Natural killer cell (primary cell): Measurements from ENCODE around the gene UNC13D. TPM values are rescaled to one million over a fixed set of nuclear protein-coding genes. Genes with fewer than 3 reads are reported as not detected.

Experiments used
- ATAC-seq, 3 donors: fragments of 150-1000 bp in 2 of 3; fragments of 200-7000 bp in 1 of 3; cut with Tn5 transposase; 1 replicate in 1 of 3; 2 replicates in 2 of 3; pipeline ENCODE4 v1.10.0; 2021; ENCODE audit warnings: mild to moderate bottlenecking in 2 of 3, moderate library complexity in 2 of 3
- DNase-seq, 2 donors: peaks; one replicate each; pipeline versions ENCODE4 v3.0.0 to v3.0.0-alpha.2; 2013 to 2021; ENCODE audit warnings: mixed read lengths in 1 of 2
- H3K27ac ChIP-seq: one replicate; pipeline ENCODE4 v1.5.1; 2013; ENCODE audit warnings: mild to moderate bottlenecking, low read length
- H3K27me3 ChIP-seq: one replicate; pipeline ENCODE4 v1.6.1; 2013; ENCODE audit warnings: low read length; ENCODE audit not compliant: control insufficient read depth, insufficient read depth
- H3K36me3 ChIP-seq: one replicate; pipeline ENCODE4 v1.6.1; 2013; ENCODE audit warnings: low read length; ENCODE audit not compliant: control insufficient read depth, insufficient read depth
- H3K4me1 ChIP-seq: one replicate; pipeline ENCODE4 v1.6.1; 2013; ENCODE audit warnings: low read length; ENCODE audit not compliant: control insufficient read depth, insufficient read depth
- H3K4me3 ChIP-seq: one replicate; pipeline ENCODE4 v1.5.1; 2013; ENCODE audit warnings: low read length
- H3K9me3 ChIP-seq: one replicate; pipeline ENCODE4 v1.6.1; 2013; ENCODE audit warnings: low read length; ENCODE audit not compliant: control insufficient read depth, insufficient read depth
- H3K27ac Mint-ChIP-seq, 2 donors: one replicate each; pipeline ENCODE4 v1.8.0; 2022; ENCODE audit warnings: mild to moderate bottlenecking in 2 of 2, mixed read lengths in 2 of 2, moderate library complexity in 1 of 2
- H3K27me3 Mint-ChIP-seq, 2 donors: one replicate each; pipeline ENCODE4 v1.8.0; 2022; ENCODE audit warnings: low read depth in 2 of 2, mixed read lengths in 2 of 2
- H3K36me3 Mint-ChIP-seq: one replicate; pipeline ENCODE4 v1.8.0; 2022; ENCODE audit warnings: mixed read lengths
- H3K4me1 Mint-ChIP-seq, 2 donors: one replicate each; pipeline ENCODE4 v1.8.0; 2022; ENCODE audit warnings: mixed read lengths in 2 of 2
- H3K4me3 Mint-ChIP-seq: one replicate; pipeline ENCODE4 v1.8.0; 2022; ENCODE audit warnings: mild to moderate bottlenecking, moderate library complexity, mixed read lengths
- H3K9me3 Mint-ChIP-seq, 2 donors: one replicate each; pipeline ENCODE4 v1.8.0; 2022; ENCODE audit warnings: mixed read lengths in 2 of 2
- WGBS: methylation state at CpG from one replicate; pipeline ENCODE4 v1.1.7; 2013; ENCODE audit warnings: missing lambda C conversion rate; ENCODE audit not compliant: insufficient coverage; 5-methylcytosine and 5-hydroxymethylcytosine counted together
- intact Hi-C: fragments of 100-400 bp; cut with micrococcal nuclease; formaldehyde crosslinking; loops from one replicate; pipeline ENCODE4 v1.14.2; 2022
- total RNA-seq, 4 donors: library from RNA; stranded (reverse); fragments of 120-200 nt in 1 of 4; gene quantifications; one replicate each; pipeline versions ENCODE4 v1.2.3 to v1.2.4, GENCODE V29; 2013 to 2022
- TF ChIP-seq, protein P1 (sequence below): fragments of 200-600 bp; IDR thresholded peaks from one replicate; pipeline ENCODE4 v1.8.0; 2022; ENCODE audit warnings: antibody characterized with exemption

The UNC13D gene
- total RNA-seq, 3 donors from 2014 or later (not counting 1 experiment from before 2014, with no cell fraction given), result 269 to 279 (median 277) TPM

DNA sequence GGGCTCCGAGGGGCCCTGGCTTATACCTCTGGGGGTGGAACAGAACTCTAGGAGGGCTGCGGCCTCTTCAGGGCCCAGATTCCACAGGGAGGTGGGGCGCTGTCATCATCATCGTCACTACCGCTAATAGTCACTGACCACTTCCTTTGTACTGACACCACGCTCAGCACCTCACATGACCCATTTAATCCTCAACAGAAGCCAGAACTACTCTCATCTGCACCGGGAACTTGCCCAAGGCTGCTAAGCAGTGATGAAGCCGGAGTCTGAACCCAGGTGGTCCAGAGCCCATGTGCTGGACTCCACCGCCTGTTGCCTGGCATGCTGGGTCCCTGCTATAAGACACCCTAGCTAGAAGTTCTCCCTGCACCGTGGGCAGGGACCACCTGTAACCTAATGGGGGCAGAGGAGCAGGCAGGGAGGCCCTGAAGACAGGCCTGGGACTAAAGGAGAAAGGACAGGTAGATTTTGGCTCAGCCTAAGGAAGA, 12.0 kb downstream of the UNC13D start:
- Mint-ChIP-seq H3K27ac (peak overlapping the region; percentile 97 to 99), H3K27me3 (no peaks in the 10 kb centered on the region), H3K36me3 (no peaks in the 10 kb centered on the region), H3K4me1 (peaks cover 23 to 48% of the 10 kb centered on the region in 2 donors), H3K4me3 (peak overlapping the region; percentile 85), H3K9me3 (no peaks in the 10 kb centered on the region)
- peaks cover 73% of the 10 kb centered on the region for H3K36me3 ChIP-seq
- ATAC-seq (peak; percentile 68 to 87 (median 68)), DNase-seq (peak; percentile 71 to 84)
- TF ChIP-seq, protein P1, sequence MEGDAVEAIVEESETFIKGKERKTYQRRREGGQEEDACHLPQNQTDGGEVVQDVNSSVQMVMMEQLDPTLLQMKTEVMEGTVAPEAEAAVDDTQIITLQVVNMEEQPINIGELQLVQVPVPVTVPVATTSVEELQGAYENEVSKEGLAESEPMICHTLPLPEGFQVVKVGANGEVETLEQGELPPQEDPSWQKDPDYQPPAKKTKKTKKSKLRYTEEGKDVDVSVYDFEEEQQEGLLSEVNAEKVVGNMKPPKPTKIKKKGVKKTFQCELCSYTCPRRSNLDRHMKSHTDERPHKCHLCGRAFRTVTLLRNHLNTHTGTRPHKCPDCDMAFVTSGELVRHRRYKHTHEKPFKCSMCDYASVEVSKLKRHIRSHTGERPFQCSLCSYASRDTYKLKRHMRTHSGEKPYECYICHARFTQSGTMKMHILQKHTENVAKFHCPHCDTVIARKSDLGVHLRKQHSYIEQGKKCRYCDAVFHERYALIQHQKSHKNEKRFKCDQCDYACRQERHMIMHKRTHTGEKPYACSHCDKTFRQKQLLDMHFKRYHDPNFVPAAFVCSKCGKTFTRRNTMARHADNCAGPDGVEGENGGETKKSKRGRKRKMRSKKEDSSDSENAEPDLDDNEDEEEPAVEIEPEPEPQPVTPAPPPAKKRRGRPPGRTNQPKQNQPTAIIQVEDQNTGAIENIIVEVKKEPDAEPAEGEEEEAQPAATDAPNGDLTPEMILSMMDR, result no peak
- peaks cover 59% of the 10 kb centered on the region for H3K4me1 ChIP-seq
- H3K27ac ChIP-seq, result peak overlapping the region; percentile 94
- H3K4me3 ChIP-seq, result peak overlapping the region; percentile 18
- H3K27me3 ChIP-seq, result no peaks in the 10 kb centered on the region
- intact Hi-C loops, result loop anchor here (1.0 kb wide), 1 partner anchor 48 kb away; the partner anchor contains the start of gene UNK
- H3K9me3 ChIP-seq, result no peaks in the 10 kb centered on the region
- WGBS, result 44% methylated on average over 10 of the region's 10 CpGs

- no peaks in the 10 kb centered on the region for H3K9me3 ChIP-seq
- Mint-ChIP-seq H3K27me3 (no peaks in the 10 kb centered on the region), H3K36me3 (no peaks in the 10 kb centered on the region), H3K9me3 (no peaks in the 10 kb centered on the region), H3K27ac (peak overlapping the region; percentile 97 to 99), H3K4me1 (peaks cover 29 to 54% of the 10 kb centered on the region in 2 donors), H3K4me3 (no peak overlapping the region)
- WGBS, result 93% methylated on average over 7 of the region's 15 CpGs
- peaks cover 68% of the 10 kb centered on the region for H3K4me1 ChIP-seq
- TF ChIP-seq, protein P1, result no peak
- intact Hi-C loops, result no loop called here
- peaks cover 64% of the 10 kb centered on the region for H3K36me3 ChIP-seq
- no peak for ATAC-seq
- H3K4me3 ChIP-seq, result no peak overlapping the region
- H3K27ac ChIP-seq, result peak overlapping the region; percentile 94
- no peaks in the 10 kb centered on the region for H3K27me3 ChIP-seq
- no peak for DNase-seq
Observed at GRCh38 chr17:75831032-75831571, 13.1 kb downstream of the UNC13D start.

GRCh38 chr17:75830164-75831031, 13.8 kb downstream of the UNC13D start:
- no peak for ATAC-seq
- H3K9me3 Mint-ChIP-seq, result no peaks in the 10 kb centered on the region
- H3K36me3 Mint-ChIP-seq, result no peaks in the 10 kb centered on the region
- H3K4me1 ChIP-seq, result peaks cover 68% of the 10 kb centered on the region
- no peaks in the 10 kb centered on the region for H3K9me3 ChIP-seq
- H3K4me3 ChIP-seq, result no peak overlapping the region
- TF ChIP-seq, protein P1, result peak; percentile 37
- peak overlapping the region; percentile 97 to 99 for H3K27ac Mint-ChIP-seq
- H3K4me1 Mint-ChIP-seq, result peaks cover 29 to 54% of the 10 kb centered on the region in 2 donors
- H3K27ac ChIP-seq, result peak overlapping the region; percentile 9
- H3K36me3 ChIP-seq, result peaks cover 59% of the 10 kb centered on the region
- peak overlapping the region; percentile 37 for H3K4me3 Mint-ChIP-seq
- no peaks in the 10 kb centered on the region for H3K27me3 Mint-ChIP-seq
- no peaks in the 10 kb centered on the region for H3K27me3 ChIP-seq
- intact Hi-C loops, result no loop called here
- peak in 1 of 2 donors; percentile 61 for DNase-seq
- WGBS, result 96% methylated on average over 27 of the region's 27 CpGs
